ENCODE measurements around the gene OR6F1. TPM values are rescaled to one million over a fixed set of nuclear protein-coding genes. Genes with fewer than 3 reads are reported as not detected.
"Not testable (repeated sequence)": the region's sequence is repeated elsewhere in the genome, so short reads cannot be mapped to it uniquely, and the experiment has no call there.

The OR6F1 gene
- total RNA-seq (ENCODE audit: unreplicated experiment) = not detected
- long read RNA-seq = 0 reads

- Mint-ChIP-seq H3K27ac (ENCODE audit: unreplicated experiment) (no peak within 1 kb of the TSS), H3K4me3 (ENCODE audit: unreplicated experiment) (no peak within 1 kb of the TSS), H3K4me1 (ENCODE audit: unreplicated experiment) (no peaks in the 10 kb centered on the region), H3K36me3 (ENCODE audit: low read depth, unreplicated experiment) (no peaks in the 10 kb centered on the region), H3K9me3 (ENCODE audit: unreplicated experiment) (no peaks in the 10 kb centered on the region), H3K27me3 (ENCODE audit: unreplicated experiment) (no peaks in the 10 kb centered on the region)
- DNase-seq (ENCODE audit: low spot score) = no peak
- no peak for TF ChIP-seq CTCF (IDR thresholded peaks at IDR 0.05; ENCODE audit: unreplicated experiment)
Observed at GRCh38 chr1:247716546-247716945, at the start of gene OR6F1. OR6F1 (minus strand) TSS chr1:247716646; CDS start chr1:247712755, 3,891 bp downstream.

GRCh38 chr1:247760456-247760855 lies 44.0 kb upstream of the OR6F1 start, which contains the start of gene OR1C1:
OR1C1 (minus strand) TSS chr1:247760556; CDS start chr1:247758406, 2,150 bp downstream.
- H3K27ac Mint-ChIP-seq (ENCODE audit: unreplicated experiment) = no peak within 1 kb of the TSS
- no peaks in the 10 kb centered on the region for H3K4me1 Mint-ChIP-seq (ENCODE audit: unreplicated experiment)
- H3K4me3 Mint-ChIP-seq (ENCODE audit: unreplicated experiment) = no peak within 1 kb of the TSS
- TF ChIP-seq CTCF (IDR thresholded peaks at IDR 0.05; ENCODE audit: unreplicated experiment) = no peak
- no peak for DNase-seq (ENCODE audit: low spot score)
- peaks cover 6% of the 10 kb centered on the region for H3K9me3 Mint-ChIP-seq (ENCODE audit: unreplicated experiment)
- H3K36me3 Mint-ChIP-seq (ENCODE audit: low read depth, unreplicated experiment) = no peaks in the 10 kb centered on the region
- H3K27me3 Mint-ChIP-seq (ENCODE audit: unreplicated experiment) = no peaks in the 10 kb centered on the region

- H3K4me3 Mint-ChIP-seq (ENCODE audit: unreplicated experiment); H3K27ac Mint-ChIP-seq (ENCODE audit: unreplicated experiment); H3K9me3 Mint-ChIP-seq (ENCODE audit: unreplicated experiment); H3K4me1 Mint-ChIP-seq (ENCODE audit: unreplicated experiment); DNase-seq (ENCODE audit: low spot score); H3K27me3 Mint-ChIP-seq (ENCODE audit: unreplicated experiment); H3K36me3 Mint-ChIP-seq (ENCODE audit: low read depth, unreplicated experiment): not testable (repeated sequence)
Observed at GRCh38 chr1:247754311-247754710, 37.9 kb upstream of the OR6F1 start.

- DNase-seq (ENCODE audit: low spot score) = no peak
- H3K27ac Mint-ChIP-seq (ENCODE audit: unreplicated experiment) = no peak overlapping the region
- H3K9me3 Mint-ChIP-seq (ENCODE audit: unreplicated experiment) = no peaks in the 10 kb centered on the region
- no peaks in the 10 kb centered on the region for H3K4me1 Mint-ChIP-seq (ENCODE audit: unreplicated experiment)
- H3K36me3 Mint-ChIP-seq (ENCODE audit: low read depth, unreplicated experiment) = no peaks in the 10 kb centered on the region
- no peak for TF ChIP-seq CTCF (IDR thresholded peaks at IDR 0.05; ENCODE audit: unreplicated experiment)
- no peak overlapping the region for H3K4me3 Mint-ChIP-seq (ENCODE audit: unreplicated experiment)
- no peaks in the 10 kb centered on the region for H3K27me3 Mint-ChIP-seq (ENCODE audit: unreplicated experiment)
Observed at GRCh38 chr1:247749870-247750269, 33.4 kb upstream of the OR6F1 start.

GRCh38 chr1:247748041-247748440 lies 31.6 kb upstream of the OR6F1 start, which contains the start of gene OR14A2:
OR14A2 (minus strand) TSS chr1:247748141.
- H3K27me3 Mint-ChIP-seq (ENCODE audit: unreplicated experiment) = no peaks in the 10 kb centered on the region
- DNase-seq (ENCODE audit: low spot score) = no peak
- no peak within 1 kb of the TSS for H3K4me3 Mint-ChIP-seq (ENCODE audit: unreplicated experiment)
- H3K36me3 Mint-ChIP-seq (ENCODE audit: low read depth, unreplicated experiment) = no peaks in the 10 kb centered on the region
- H3K9me3 Mint-ChIP-seq (ENCODE audit: unreplicated experiment) = no peaks in the 10 kb centered on the region
- no peaks in the 10 kb centered on the region for H3K4me1 Mint-ChIP-seq (ENCODE audit: unreplicated experiment)
- H3K27ac Mint-ChIP-seq (ENCODE audit: unreplicated experiment) = no peak within 1 kb of the TSS
- no peak for TF ChIP-seq CTCF (IDR thresholded peaks at IDR 0.05; ENCODE audit: unreplicated experiment)
